ENCODE data around the gene TNFAIP8.

Gene TNFAIP8

DNA sequence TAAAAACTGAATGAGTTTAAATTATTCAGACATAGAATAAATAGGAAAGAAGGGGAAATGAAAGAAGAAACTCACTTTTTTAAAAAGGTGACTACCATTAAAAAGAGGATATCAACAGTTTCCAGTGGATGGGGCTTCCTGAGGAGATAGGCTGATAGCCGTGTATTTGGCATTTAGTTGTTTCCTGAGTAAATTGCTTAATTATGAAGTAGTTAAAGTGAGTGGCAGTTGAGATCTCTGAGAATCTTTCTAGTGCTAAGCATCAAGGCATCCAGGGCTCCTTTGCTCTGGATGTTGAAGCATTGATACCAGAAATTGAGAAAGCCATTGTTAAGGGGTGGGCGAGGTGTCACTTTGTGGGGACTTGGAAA is 2.7 kb downstream of the TNFAIP8 start:
- TF ChIP-seq, protein P1, sequence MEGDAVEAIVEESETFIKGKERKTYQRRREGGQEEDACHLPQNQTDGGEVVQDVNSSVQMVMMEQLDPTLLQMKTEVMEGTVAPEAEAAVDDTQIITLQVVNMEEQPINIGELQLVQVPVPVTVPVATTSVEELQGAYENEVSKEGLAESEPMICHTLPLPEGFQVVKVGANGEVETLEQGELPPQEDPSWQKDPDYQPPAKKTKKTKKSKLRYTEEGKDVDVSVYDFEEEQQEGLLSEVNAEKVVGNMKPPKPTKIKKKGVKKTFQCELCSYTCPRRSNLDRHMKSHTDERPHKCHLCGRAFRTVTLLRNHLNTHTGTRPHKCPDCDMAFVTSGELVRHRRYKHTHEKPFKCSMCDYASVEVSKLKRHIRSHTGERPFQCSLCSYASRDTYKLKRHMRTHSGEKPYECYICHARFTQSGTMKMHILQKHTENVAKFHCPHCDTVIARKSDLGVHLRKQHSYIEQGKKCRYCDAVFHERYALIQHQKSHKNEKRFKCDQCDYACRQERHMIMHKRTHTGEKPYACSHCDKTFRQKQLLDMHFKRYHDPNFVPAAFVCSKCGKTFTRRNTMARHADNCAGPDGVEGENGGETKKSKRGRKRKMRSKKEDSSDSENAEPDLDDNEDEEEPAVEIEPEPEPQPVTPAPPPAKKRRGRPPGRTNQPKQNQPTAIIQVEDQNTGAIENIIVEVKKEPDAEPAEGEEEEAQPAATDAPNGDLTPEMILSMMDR (IDR thresholded peaks at IDR 0.05; ENCODE audit: low read depth, low read length): no peak
- no peak overlapping the region for H3K4me3 ChIP-seq (ENCODE audit: low read depth, low read length)
- in situ Hi-C loops (cut with HindIII; ENCODE audit: low sequenced_read_pairs): no loop called here
- DNase-seq (ENCODE audit: low read depth, low spot score): no peak

DNA sequence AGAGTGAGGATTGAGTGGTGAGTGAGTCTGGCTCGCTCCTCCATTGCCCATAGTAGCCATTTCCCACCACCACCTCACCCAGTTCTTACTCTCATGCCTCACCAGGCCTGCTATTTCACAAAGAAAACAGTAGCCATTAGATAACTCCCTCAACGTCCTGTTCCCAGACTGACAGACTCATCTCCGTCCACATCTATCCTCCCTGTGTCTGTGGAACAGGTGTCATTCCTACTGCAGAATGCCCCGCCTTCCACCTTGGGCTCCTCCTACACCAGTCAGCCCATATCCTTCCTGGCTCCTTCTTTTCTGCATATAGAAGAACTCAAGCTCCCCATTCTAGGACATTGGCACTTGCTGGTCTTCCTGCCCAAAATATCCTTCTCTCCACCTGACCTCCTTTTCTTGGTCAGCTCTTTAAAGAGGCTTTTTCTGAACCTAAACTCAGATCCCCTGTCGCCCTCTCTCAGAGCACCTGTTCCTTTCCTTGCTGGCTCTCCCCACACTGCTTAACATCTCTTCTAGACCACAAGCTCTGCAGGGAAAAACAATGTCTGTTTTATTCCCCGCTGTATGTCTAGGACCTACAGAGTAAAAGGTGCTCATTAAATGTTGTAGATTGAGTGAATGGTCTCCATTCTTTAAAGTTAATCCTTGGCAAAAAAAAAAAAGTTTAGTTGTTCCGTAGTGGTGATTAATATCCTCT is 3.2 kb downstream of the TNFAIP8 start:
- in situ Hi-C loops (cut with HindIII; ENCODE audit: low sequenced_read_pairs): no loop called here
- DNase-seq (ENCODE audit: low read depth, low spot score): no peak
- H3K4me3 ChIP-seq (ENCODE audit: low read depth, low read length): no peak overlapping the region
- TF ChIP-seq, protein P1 (IDR thresholded peaks at IDR 0.05; ENCODE audit: low read depth, low read length): no peak

DNA sequence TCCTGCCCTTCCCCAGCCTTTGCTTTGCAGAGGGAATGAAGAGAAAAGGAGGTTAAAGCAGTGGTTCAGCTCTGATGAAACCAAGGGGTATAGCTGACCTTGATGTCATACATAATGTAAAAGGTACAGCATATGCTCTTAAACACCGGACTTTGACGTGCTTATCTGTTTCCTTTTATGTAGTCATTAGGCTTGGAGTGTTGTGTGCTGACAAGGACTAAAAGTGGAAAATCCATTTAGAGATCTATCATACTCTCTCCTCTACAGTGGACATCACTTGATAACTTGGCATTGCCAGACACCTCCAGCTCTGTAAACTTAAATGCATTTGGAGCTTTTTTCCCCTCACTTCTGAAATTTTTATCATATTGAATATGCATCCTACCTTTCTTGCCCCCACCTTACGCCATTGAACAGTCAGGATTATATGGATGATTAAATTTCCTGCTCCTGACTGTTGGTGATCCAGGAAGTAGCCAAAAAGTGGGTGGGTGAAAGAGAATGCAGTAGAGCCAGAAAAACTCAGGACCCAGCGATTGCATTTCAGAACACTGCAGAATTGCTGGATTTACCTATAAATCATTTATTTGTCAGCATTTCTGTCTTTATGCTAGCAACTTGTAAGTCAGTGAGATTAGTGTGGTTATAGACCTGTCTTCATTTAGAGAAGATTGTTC is 4.1 kb downstream of the TNFAIP8 start:
- in situ Hi-C loops (cut with HindIII; ENCODE audit: low sequenced_read_pairs): no loop called here
- H3K4me3 ChIP-seq (ENCODE audit: low read depth, low read length): no peak overlapping the region
- no peak for DNase-seq (ENCODE audit: low read depth, low spot score)
- TF ChIP-seq, protein P1 (IDR thresholded peaks at IDR 0.05; ENCODE audit: low read depth, low read length): no peak

DNA sequence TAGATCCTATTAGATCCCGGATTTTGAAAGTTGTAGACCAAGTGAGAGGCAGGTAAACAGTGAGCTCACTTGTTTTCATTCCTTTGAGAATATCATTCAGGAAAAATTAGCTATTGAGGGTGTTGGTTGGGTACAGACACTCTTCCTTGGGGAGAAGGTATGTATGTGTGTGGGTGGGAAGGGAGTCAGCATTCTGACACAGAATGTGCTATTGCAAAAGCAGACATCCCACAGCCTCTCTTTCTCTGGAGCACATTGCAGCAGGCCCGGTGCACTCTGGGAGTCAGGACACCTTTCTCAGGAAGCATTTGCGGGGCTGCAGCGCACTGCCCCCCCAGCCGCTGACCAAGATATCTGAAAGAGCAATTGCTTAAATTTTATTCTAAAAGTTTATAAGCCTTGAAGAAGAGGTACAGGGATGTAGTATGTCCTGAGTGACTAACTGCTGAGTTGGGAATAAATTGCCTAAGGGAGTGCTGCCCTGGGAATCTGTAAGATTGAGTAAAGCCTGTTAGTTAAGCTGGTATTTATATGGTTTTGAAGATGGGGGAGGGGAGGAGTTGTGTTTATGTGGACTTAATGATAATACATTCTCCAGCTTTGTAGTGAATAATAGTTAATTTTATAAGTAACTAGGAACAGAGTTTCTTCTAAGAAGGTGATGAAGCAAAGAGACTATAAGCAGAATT is 5.2 kb downstream of the TNFAIP8 start:
- in situ Hi-C loops (cut with HindIII; ENCODE audit: low sequenced_read_pairs): no loop called here
- no peak overlapping the region for H3K4me3 ChIP-seq (ENCODE audit: low read depth, low read length)
- no peak for DNase-seq (ENCODE audit: low read depth, low spot score)
- TF ChIP-seq, protein P1 (IDR thresholded peaks at IDR 0.05; ENCODE audit: low read depth, low read length): no peak

DNA sequence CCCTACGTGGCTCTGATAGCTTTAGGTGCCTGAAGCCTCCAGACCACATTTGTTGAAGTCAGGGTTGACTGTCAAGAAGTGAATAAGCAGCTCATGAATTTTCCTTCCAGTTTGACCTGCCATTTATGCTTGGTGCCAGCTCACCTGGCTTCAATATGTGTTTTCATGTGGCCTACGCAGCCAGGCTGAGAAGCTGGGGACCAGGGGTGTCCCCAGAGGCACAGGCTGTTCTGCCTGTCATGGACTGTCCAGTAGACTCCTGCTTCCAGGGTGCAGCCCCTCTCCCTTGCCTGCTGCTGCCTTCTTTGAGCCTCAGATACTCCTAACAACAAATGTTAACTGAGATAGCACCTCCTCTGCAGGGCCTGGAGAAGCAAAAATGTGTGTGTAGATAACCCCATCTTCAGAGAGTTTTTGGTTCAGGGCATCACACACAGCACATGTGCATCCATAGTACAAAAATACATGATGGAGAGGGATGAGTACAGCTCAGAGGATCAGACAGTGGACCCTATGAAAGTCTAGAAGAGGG is 5.8 kb downstream of the TNFAIP8 start:
- H3K4me3 ChIP-seq (ENCODE audit: low read depth, low read length): no peak overlapping the region
- no peak for DNase-seq (ENCODE audit: low read depth, low spot score)
- TF ChIP-seq, protein P1 (IDR thresholded peaks at IDR 0.05; ENCODE audit: low read depth, low read length): no peak
- in situ Hi-C loops (cut with HindIII; ENCODE audit: low sequenced_read_pairs): no loop called here

DNA sequence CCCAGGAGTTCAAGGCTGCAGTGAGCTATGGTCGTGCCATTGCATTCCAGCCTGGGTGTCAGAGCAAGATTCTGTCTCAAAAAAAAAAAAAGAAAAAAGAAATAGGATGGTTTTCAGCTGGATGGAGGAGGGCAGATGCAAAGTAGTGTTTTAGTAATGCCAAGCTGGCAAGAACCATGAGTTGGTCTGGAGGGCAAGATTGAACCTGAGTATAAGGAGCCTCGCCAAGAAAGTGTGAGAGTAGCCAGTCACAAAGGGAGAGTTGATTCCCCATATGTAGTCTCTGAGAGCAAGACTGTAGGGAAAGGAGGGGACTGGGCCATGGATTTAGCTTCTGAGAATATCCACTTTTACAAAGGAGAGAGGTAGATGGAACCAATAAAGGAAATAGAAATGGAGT is 6.9 kb downstream of the TNFAIP8 start:
- TF ChIP-seq, protein P1 (IDR thresholded peaks at IDR 0.05; ENCODE audit: low read depth, low read length): no peak
- no peak for DNase-seq (ENCODE audit: low read depth, low spot score)
- no peak overlapping the region for H3K4me3 ChIP-seq (ENCODE audit: low read depth, low read length)
- in situ Hi-C loops (cut with HindIII; ENCODE audit: low sequenced_read_pairs): no loop called here
